ENCODE measurements around the gene FOXP1.

FOXP1 gene

DNA sequence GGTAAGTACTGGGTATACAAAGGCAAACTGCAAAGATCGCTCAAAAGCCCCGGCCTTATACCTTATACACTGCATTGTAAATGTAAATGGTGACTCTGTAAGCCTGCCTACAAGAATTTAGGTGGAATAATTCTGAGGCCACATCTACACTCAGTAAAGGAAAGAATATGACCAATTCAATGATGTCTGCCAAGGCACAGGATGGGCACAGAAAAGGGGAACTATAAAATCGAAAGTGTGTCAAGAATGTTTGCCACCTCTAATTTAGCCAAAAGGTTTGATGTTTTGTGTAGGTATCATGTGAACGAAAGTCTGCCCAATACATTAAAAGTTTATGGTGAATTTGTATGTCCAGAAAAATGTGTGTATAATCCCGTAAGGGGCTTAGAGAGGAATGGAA lies 96.1 kb downstream of the FOXP1 start:
- Histone ChIP-seq H3K4me1 (ENCODE audit: insufficient read depth, low read length, severe bottlenecking) (peaks cover 49% of the 10 kb centered on the region), H3K9me3 (ENCODE audit: low read length) (peaks cover 7% of the 10 kb centered on the region), H3K9ac (ENCODE audit: low read length) (peak overlapping the region; percentile 32; the same call in 1 of the 2 replicates), H3K79me2 (ENCODE audit: insufficient read depth, low read length) (peaks cover 61% of the 10 kb centered on the region), H4K20me1 (ENCODE audit: insufficient read depth, low read length) (no peaks in the 10 kb centered on the region), H3K4me2 (ENCODE audit: low read length) (peak overlapping the region; percentile 51), H3K4me3 (ENCODE audit: low read depth, low read length, poor library complexity, severe bottlenecking) (peak overlapping the region; percentile 27), H2AFZ (ENCODE audit: low read length) (no peak overlapping the region), H3K36me3 (ENCODE audit: insufficient read depth, low read length) (peaks cover 49% of the 10 kb centered on the region), H3K9me2 (ENCODE audit: low read depth, low read length) (no peaks in the 10 kb centered on the region), H3F3A (ENCODE audit: insufficient read depth, low read length) (peaks cover 3% of the 10 kb centered on the region; the same call in 1 of the 2 replicates), H3K27ac (ENCODE audit: low read depth, low read length, poor library complexity, severe bottlenecking) (peak overlapping the region; percentile 73), H3K27me3 (ENCODE audit: insufficient read depth, low read length) (no peaks in the 10 kb centered on the region)
- no peak for TF ChIP-seq CTCF (IDR thresholded peaks at IDR 0.05; ENCODE audit: low read length)

DNA sequence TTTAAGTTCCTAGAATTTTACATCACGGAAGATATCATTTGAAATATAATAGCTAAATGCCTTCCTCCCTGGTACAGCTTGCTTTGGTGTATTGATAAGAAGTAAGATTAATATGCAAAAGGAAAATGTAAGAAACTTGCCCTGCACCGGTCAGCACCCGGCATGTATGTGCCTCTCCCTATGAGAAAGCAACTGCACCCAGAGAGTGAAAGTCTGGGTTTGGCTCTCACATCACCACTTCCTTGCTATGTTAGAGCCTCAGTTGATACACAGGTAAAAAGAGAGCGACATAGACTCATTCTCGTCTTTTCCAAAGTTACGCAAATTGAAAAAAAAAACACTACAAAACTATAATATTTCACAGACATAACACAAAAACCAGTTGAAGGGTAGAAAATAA lies 96.7 kb downstream of the FOXP1 start:
- peaks cover 64% of the 10 kb centered on the region for H3K79me2 ChIP-seq (ENCODE audit: insufficient read depth, low read length)
- H3K4me3 ChIP-seq (ENCODE audit: low read depth, low read length, poor library complexity, severe bottlenecking) = peak overlapping the region; percentile 27
- H3K9ac ChIP-seq (ENCODE audit: low read length) = peak overlapping the region; percentile 32; the same call in 1 of the 2 replicates
- no peaks in the 10 kb centered on the region for H3K27me3 ChIP-seq (ENCODE audit: insufficient read depth, low read length)
- H3K4me2 ChIP-seq (ENCODE audit: low read length) = peak overlapping the region; percentile 51; the same call in 1 of the 2 replicates
- no peaks in the 10 kb centered on the region for H3K9me2 ChIP-seq (ENCODE audit: low read depth, low read length)
- H2AFZ ChIP-seq (ENCODE audit: low read length) = no peak overlapping the region
- H3K4me1 ChIP-seq (ENCODE audit: insufficient read depth, low read length, severe bottlenecking) = peaks cover 49% of the 10 kb centered on the region
- no peak for TF ChIP-seq EZH2 (IDR thresholded peaks at IDR 0.05; ENCODE audit: borderline replicate concordance, low read length)
- no peak for TF ChIP-seq CTCF (IDR thresholded peaks at IDR 0.05; ENCODE audit: low read length)
- H3K36me3 ChIP-seq (ENCODE audit: insufficient read depth, low read length) = peaks cover 43% of the 10 kb centered on the region
- H3K9me3 ChIP-seq (ENCODE audit: low read length) = peaks cover 6% of the 10 kb centered on the region
- H3K27ac ChIP-seq (ENCODE audit: low read depth, low read length, poor library complexity, severe bottlenecking) = peak overlapping the region; percentile 73
- H3F3A ChIP-seq (ENCODE audit: insufficient read depth, low read length) = peaks cover 3% of the 10 kb centered on the region; the same call in 1 of the 2 replicates
- no peaks in the 10 kb centered on the region for H4K20me1 ChIP-seq (ENCODE audit: insufficient read depth, low read length)

- peaks cover 38% of the 10 kb centered on the region for H3K36me3 ChIP-seq (ENCODE audit: insufficient read depth, low read length)
- H3K9me2 ChIP-seq (ENCODE audit: low read depth, low read length) = no peaks in the 10 kb centered on the region
- TF ChIP-seq CTCF (IDR thresholded peaks at IDR 0.05; ENCODE audit: low read length) (no peak), EZH2 (IDR thresholded peaks at IDR 0.05; ENCODE audit: borderline replicate concordance, low read length) (no peak)
- H4K20me1 ChIP-seq (ENCODE audit: insufficient read depth, low read length) = no peaks in the 10 kb centered on the region
- no peak overlapping the region for H2AFZ ChIP-seq (ENCODE audit: low read length)
- no peaks in the 10 kb centered on the region for H3K9me3 ChIP-seq (ENCODE audit: low read length)
- H3K4me3 ChIP-seq (ENCODE audit: low read depth, low read length, poor library complexity, severe bottlenecking) = no peak overlapping the region
- no peaks in the 10 kb centered on the region for H3K27me3 ChIP-seq (ENCODE audit: insufficient read depth, low read length)
- peaks cover 3% of the 10 kb centered on the region; the same call in 1 of the 2 replicates for H3F3A ChIP-seq (ENCODE audit: insufficient read depth, low read length)
- H3K27ac ChIP-seq (ENCODE audit: low read depth, low read length, poor library complexity, severe bottlenecking) = no peak overlapping the region
- H3K4me2 ChIP-seq (ENCODE audit: low read length) = no peak overlapping the region
- no peak overlapping the region for H3K9ac ChIP-seq (ENCODE audit: low read length)
- H3K4me1 ChIP-seq (ENCODE audit: insufficient read depth, low read length, severe bottlenecking) = peaks cover 49% of the 10 kb centered on the region
- H3K79me2 ChIP-seq (ENCODE audit: insufficient read depth, low read length) = peaks cover 68% of the 10 kb centered on the region
Observed at GRCh38 chr3:71485896-71486295, 97.6 kb downstream of the FOXP1 start.
